Head of caudate nucleus (tissue), 42 donors: ENCODE data around the gene FKBP2.
A peak's percentile ranks its signal among the peaks of the same experiment; 100 is the strongest.

Experiments used
- DNase-seq, 42 donors: peaks; one replicate each; pipeline versions ENCODE4 v3.0.0 to v3.0.0-alpha.2; 2020 to 2021; ENCODE audit warnings: mixed read lengths in 7 of 42
- intact Hi-C: fragments of 100-400 bp; cut with DNase I; formaldehyde crosslinking; loops from one replicate; pipeline ENCODE4 v1.15.0; 2022

FKBP2 gene

DNA sequence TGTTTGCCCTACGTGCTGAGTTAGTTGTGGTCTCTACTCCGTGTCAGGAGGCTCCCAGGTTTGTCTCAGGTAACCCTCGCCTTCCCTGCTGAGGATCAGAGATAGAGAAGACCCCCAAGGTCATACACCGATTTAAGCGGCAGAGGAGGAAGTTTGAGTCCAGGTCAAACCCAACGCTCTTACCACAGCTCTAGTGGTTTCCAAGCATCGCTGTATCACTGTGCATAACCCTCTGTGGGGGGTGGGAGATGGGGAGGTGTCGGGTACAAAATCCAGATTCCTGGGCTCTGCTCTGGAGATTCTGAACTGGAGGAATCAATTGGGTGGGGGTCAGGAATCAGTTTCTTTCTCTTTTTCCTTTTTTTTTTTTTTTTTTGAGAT, 9.9 kb upstream of the FKBP2 start:
- DNase-seq: peak in 1 of 42 donors; percentile 6
- intact Hi-C loops: no loop called here

GRCh38 chr11:64231546-64231945, 9.3 kb upstream of the FKBP2 start:
- intact Hi-C loops: no loop called here
- DNase-seq: no peak

- intact Hi-C loops: no loop called here
- DNase-seq: no peak
Measured at GRCh38 chr11:64232182-64232966, 8.5 kb upstream of the FKBP2 start.

DNA sequence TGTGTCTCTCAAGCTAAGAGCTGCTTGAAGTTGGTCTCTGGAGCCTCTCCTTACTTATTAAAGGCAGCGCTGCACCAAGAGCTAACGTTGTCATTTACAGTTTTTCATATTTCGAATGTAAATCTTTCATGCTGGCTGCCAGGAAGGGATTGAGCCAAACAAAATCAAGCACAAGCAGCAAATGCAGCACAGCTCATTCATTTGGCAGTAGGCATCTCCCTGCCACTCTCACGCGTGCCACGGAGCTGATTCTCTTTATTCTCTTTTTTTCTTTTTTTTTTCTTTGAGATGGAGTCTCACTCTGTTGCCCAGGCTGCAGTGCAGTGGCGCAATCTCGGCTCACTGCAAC, 8.0 kb upstream of the FKBP2 start:
- intact Hi-C loops: no loop called here
- peak in 1 of 42 donors; percentile 9 for DNase-seq

- DNase-seq: peak in 39 of 42 donors; percentile 47 to 86 (median 71)
- intact Hi-C loops: no loop called here
Measured at GRCh38 chr11:64233913-64234586, 6.8 kb upstream of the FKBP2 start, which contains the start of gene VEGFB. Gene VEGFB (plus strand): TSS chr11:64234584. CDS start chr11:64234834, 250 bp downstream.

GRCh38 chr11:64234647-64235379, 6.1 kb upstream of the FKBP2 start:
- intact Hi-C loops: no loop called here
- DNase-seq: peak in 6 of 42 donors; percentile 33 to 50 (median 39)

GRCh38 chr11:64235437-64236161, 5.3 kb upstream of the FKBP2 start:
- intact Hi-C loops: no loop called here
- no peak for DNase-seq

DNA sequence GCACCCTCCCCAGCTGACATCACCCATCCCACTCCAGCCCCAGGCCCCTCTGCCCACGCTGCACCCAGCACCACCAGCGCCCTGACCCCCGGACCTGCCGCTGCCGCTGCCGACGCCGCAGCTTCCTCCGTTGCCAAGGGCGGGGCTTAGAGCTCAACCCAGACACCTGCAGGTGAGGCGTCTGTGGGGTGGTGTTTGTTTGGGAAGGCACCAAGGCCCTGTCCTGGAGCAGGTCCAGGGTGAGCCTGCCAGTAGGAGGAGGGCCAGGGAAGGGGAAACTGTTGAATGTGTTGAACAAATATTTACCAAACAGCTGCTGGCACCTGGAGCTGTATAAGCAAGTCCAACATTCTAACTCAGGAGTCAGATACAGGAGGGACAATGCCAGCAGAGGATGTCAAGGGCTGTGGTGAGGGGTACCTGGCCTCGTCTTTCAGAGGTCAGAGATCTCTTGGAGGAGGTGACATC, 3.4 kb upstream of the FKBP2 start:
- peak in 1 of 42 donors; percentile 2 for DNase-seq
- intact Hi-C loops: no loop called here

DNA sequence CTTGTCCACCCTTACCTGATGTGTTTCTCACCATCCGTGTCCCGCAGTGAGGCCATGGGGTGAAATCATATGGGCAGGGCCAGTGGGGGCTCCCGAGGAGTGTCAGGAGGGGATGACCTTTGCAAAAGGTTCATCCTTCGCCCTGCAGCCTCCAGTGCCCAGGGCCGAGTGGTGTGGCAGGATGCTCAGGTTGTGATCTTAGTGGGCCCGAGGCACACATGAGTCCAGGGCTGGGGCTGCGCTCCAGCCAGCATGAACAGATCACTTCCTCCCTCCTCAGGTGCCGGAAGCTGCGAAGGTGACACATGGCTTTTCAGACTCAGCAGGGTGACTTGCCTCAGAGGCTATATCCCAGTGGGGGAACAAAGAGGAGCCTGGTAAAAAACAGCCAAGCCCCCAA, 2.8 kb upstream of the FKBP2 start:
- DNase-seq: peak in 1 of 42 donors; percentile 1
- intact Hi-C loops: no loop called here

GRCh38 chr11:64238999-64239398, 1.9 kb upstream of the FKBP2 start:
- intact Hi-C loops: no loop called here
- peak in 4 of 42 donors; percentile 51 to 64 (median 56) for DNase-seq

DNA sequence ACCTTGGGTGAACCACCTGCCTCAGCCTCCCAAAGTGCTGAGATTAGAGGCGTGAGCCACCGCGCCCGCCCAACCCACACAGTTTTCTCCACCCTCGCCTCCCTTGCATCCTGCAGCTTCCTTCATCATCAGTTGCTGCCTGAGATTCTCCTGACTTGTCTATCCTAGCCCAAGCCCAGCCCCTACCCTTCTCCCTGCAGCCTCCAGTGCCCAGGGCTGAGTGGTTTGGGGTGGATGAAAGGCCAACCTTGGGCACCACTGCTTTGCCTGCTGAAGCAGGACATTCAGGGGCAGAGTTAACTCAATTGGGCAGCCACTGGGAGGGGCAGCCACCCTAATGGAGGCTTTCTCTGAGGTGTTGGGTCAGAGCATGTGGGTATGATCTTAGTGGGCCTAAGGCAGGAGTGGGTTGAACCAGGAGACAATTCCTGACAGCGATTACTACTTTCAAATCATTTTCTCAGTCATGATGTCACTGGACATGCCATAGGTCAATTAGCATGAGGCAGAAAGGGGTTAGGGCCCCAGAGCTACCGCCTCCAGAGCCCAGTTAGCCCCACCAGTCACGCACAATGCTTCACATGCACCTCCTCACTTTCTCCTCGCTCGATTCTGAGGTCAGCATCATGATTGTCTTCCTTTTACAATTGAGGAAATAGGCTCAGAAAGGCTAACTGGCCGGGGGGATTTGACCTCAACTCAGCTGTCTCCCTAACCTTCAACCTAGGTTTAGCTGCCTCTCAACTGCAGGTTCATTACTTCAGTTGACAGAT, 1.0 kb upstream of the FKBP2 start:
- intact Hi-C loops: no loop called here

GRCh38 chr11:64241241-64241490, 271 bp downstream of the FKBP2 start:
- intact Hi-C loops: no loop called here
- peak in 34 of 42 donors; percentile 99 to 100 (median 100) for DNase-seq

More for the DNA sequence above, 1.0 kb upstream of the FKBP2 start:
- peak in 4 of 42 donors; percentile 2 to 60 (median 54) for DNase-seq

- DNase-seq: peak in 8 of 42 donors; percentile 98 to 100 (median 100)
- intact Hi-C loops: no loop called here
Measured at GRCh38 chr11:64241491-64242374, 838 bp downstream of the FKBP2 start.

GRCh38 chr11:64243236-64243854, 2.5 kb downstream of the FKBP2 start:
- no peak for DNase-seq
- intact Hi-C loops: no loop called here

DNA sequence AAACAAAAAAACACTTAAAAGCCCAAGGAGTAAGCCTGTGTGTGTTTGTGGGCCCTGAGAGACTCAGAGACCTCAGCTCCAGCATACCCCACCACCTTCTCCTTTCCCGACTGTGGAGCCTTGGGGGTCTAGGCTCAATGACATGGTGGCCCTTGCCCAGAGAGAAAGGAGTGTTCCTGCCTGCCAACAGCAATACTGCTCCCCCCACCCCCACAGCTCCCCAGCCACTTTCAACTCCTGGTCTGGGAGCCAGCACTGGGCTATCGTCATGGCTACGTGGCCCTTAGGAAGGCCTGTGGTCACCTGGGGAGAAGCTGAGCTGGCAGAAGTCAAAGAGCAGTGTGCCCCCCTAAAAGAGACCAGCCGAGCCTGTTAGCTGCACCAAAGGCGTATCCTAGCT, 3.2 kb downstream of the FKBP2 start:
- intact Hi-C loops: no loop called here
- no peak for DNase-seq

- no peak for DNase-seq
- intact Hi-C loops: no loop called here
Measured at GRCh38 chr11:64244966-64245365, 4.1 kb downstream of the FKBP2 start.

DNA sequence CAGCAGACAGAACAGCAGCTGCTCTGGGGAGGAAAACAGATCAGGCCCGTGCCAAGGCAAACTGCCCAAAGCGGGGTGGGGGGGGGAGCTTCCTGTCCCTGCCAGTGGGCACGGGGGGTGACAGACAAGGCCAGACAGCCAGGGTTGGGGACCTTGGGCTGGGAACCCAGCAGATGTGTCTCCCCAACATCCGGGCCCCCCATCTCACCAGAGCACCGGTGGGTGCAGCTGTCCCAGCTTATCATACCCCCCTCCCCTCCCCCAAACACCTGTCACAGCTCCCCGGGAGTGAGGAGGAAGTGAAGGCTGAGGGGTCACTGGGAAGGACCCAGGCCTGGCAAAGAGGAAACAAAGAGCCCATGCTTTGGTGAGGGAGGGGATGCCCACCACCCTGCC, 4.5 kb downstream of the FKBP2 start:
- DNase-seq: peak in 25 of 42 donors; percentile 38 to 84 (median 62)
- intact Hi-C loops: no loop called here
